ENCODE results near the gene NAV2. TPM values are rescaled to one million over a fixed set of nuclear protein-coding genes. Genes with fewer than 3 reads are reported as not detected.

Gene NAV2
- total RNA-seq, 1 experiment from 2014 or later = 23.3 TPM

DNA sequence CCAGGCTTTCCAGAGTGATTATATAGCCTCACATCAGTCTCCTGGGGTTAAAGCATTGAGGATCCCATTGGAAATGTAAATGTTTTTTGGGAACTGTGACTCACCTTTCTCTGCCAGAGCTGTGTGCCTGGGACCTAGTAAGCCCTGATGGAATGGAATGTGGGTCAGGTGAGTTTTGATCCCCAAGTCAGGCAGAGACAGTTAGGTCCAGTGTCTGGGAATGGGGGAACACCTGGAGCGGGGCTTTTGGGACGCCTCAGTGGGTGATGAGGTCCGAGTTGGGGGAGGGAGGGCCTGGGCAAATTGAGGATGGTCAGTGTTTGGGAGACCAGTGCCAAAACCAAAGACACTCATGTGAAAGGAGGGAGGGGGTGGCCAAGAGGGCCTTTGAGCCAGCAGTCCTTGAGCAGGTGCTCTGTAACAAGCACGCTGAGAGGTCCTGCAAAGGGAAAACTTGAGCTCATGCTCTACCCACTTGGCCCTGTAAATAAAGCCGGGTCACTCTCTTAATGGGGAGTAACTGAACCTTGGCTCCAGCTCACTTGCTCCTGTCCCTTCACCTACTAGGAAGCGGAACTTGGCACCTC is 104.7 kb downstream of the NAV2 start:
- CTCF ChIA-PET = no interaction called here

DNA sequence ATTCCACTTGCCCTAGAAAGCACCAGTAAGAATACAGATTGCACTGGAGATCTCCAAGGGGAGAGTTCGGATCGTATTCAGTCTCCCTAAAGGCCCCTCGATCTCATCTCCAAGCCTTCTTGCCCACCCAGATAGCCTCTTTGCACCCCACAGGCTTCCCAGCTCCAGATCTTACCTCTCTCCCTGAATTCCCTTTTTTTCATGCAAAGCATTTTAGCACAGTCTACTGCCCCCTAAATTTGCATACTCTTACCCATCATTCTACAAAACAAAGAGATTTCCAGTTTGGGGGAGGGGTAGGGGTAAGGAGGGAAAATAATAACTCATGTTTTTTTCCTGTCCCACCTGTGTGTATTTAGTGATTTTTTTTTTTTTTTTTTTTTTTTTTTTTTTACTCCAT is 105.2 kb downstream of the NAV2 start:
- Histone ChIP-seq H3K9me2 (ENCODE audit: insufficient read depth) (no peaks in the 10 kb centered on the region), H3K79me2 (ENCODE audit: low read depth) (no peaks in the 10 kb centered on the region), H3K4me3 (no peak overlapping the region), H4K20me1 (ENCODE audit: insufficient read depth) (no peaks in the 10 kb centered on the region), H3K27ac (no peak overlapping the region), H3F3A (ENCODE audit: insufficient read depth, low read depth) (no peaks in the 10 kb centered on the region), H2AFZ (no peak overlapping the region), H3K4me2 (no peak overlapping the region), H3K27me3 (ENCODE audit: insufficient read depth, low read depth) (no peaks in the 10 kb centered on the region), H3K9me3 (ENCODE audit: insufficient read depth, low read depth) (no peaks in the 10 kb centered on the region), H3K4me1 (replicated peaks; ENCODE audit: insufficient read depth) (no peaks in the 10 kb centered on the region), H3K36me3 (ENCODE audit: low read depth) (no peaks in the 10 kb centered on the region)
- TF ChIP-seq, protein P1, sequence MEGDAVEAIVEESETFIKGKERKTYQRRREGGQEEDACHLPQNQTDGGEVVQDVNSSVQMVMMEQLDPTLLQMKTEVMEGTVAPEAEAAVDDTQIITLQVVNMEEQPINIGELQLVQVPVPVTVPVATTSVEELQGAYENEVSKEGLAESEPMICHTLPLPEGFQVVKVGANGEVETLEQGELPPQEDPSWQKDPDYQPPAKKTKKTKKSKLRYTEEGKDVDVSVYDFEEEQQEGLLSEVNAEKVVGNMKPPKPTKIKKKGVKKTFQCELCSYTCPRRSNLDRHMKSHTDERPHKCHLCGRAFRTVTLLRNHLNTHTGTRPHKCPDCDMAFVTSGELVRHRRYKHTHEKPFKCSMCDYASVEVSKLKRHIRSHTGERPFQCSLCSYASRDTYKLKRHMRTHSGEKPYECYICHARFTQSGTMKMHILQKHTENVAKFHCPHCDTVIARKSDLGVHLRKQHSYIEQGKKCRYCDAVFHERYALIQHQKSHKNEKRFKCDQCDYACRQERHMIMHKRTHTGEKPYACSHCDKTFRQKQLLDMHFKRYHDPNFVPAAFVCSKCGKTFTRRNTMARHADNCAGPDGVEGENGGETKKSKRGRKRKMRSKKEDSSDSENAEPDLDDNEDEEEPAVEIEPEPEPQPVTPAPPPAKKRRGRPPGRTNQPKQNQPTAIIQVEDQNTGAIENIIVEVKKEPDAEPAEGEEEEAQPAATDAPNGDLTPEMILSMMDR (conservative IDR thresholded peaks at IDR 0.05) = no peak
- no peak for TF ChIP-seq EZH2 (IDR thresholded peaks at IDR 0.05; ENCODE audit: low read depth)
- intact Hi-C loops (cut with micrococcal nuclease; ENCODE audit: unreplicated experiment) = no loop called here
- no TSS peak for BruUV-seq (replicated peaks)
- POLR2A ChIA-PET (ENCODE audit: unreplicated experiment) = no interaction called here
- CTCF ChIA-PET = no interaction called here
- DNase-seq = no peak

More for the DNA sequence above, 104.7 kb downstream of the NAV2 start:
- Histone ChIP-seq H3K9me3 (ENCODE audit: insufficient read depth, low read depth) (no peaks in the 10 kb centered on the region), H3K4me2 (no peak overlapping the region), H3K9me2 (ENCODE audit: insufficient read depth) (no peaks in the 10 kb centered on the region), H3F3A (ENCODE audit: insufficient read depth, low read depth) (no peaks in the 10 kb centered on the region), H3K4me3 (no peak overlapping the region), H2AFZ (no peak overlapping the region), H3K27ac (no peak overlapping the region), H3K27me3 (ENCODE audit: insufficient read depth, low read depth) (no peaks in the 10 kb centered on the region), H3K4me1 (replicated peaks; ENCODE audit: insufficient read depth) (0 out of 2 replicates have a peak, but pooled peaks cover 2% of the 10 kb centered on the region), H4K20me1 (ENCODE audit: insufficient read depth) (no peaks in the 10 kb centered on the region), H3K79me2 (ENCODE audit: low read depth) (no peaks in the 10 kb centered on the region), H3K36me3 (ENCODE audit: low read depth) (no peaks in the 10 kb centered on the region)
- no TSS peak for BruUV-seq (replicated peaks)
- no peak for DNase-seq
- TF ChIP-seq, protein P1 (conservative IDR thresholded peaks at IDR 0.05) = no peak
- TF ChIP-seq EZH2 (IDR thresholded peaks at IDR 0.05; ENCODE audit: low read depth) = no peak
- intact Hi-C loops (cut with micrococcal nuclease; ENCODE audit: unreplicated experiment) = no loop called here
- POLR2A ChIA-PET (ENCODE audit: unreplicated experiment) = no interaction called here

DNA sequence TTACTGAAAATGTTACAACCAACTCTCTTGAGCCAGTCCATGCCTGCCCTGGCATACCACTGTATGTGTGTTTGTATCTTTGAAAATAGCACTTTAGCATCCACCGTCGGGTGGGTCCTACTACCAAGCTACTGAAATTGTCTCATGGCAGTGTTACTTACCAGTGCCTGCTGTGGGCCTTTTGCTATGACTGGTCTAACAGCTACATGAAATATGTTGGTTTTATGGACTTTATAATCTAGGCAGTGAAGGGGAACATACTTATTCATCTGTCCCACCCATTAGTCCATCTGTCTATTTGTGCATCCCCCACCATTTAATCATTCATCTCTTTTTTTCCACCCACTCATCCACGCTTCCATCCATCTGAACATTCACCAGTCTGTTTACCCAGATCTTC is 106.0 kb downstream of the NAV2 start:
- TF ChIP-seq, protein P1 (conservative IDR thresholded peaks at IDR 0.05) = no peak
- no peak for TF ChIP-seq EZH2 (IDR thresholded peaks at IDR 0.05; ENCODE audit: low read depth)
- H3K9me3 ChIP-seq (ENCODE audit: insufficient read depth, low read depth) = no peaks in the 10 kb centered on the region
- no peak for DNase-seq
- no peaks in the 10 kb centered on the region for H3F3A ChIP-seq (ENCODE audit: insufficient read depth, low read depth)
- H4K20me1 ChIP-seq (ENCODE audit: insufficient read depth) = no peaks in the 10 kb centered on the region
- POLR2A ChIA-PET (ENCODE audit: unreplicated experiment) = no interaction called here
- H3K4me2 ChIP-seq = no peak overlapping the region
- intact Hi-C loops (cut with micrococcal nuclease; ENCODE audit: unreplicated experiment) = no loop called here
- CTCF ChIA-PET = interaction anchor here (0.6 kb wide), 1 partner anchor 75 kb away, joined by 3 read pairs; no protein-coding TSS in a partner anchor
- no TSS peak for BruUV-seq (replicated peaks)
- H3K36me3 ChIP-seq (ENCODE audit: low read depth) = no peaks in the 10 kb centered on the region
- H2AFZ ChIP-seq = no peak overlapping the region
- H3K27me3 ChIP-seq (ENCODE audit: insufficient read depth, low read depth) = no peaks in the 10 kb centered on the region
- H3K79me2 ChIP-seq (ENCODE audit: low read depth) = no peaks in the 10 kb centered on the region
- H3K4me3 ChIP-seq = no peak overlapping the region
- H3K4me1 ChIP-seq (replicated peaks; ENCODE audit: insufficient read depth) = no peaks in the 10 kb centered on the region
- no peaks in the 10 kb centered on the region for H3K9me2 ChIP-seq (ENCODE audit: insufficient read depth)
- no peak overlapping the region for H3K27ac ChIP-seq

Measured in PC-9 (cell line).